ENCODE data around the gene LMTK3. TPM values are rescaled to one million over a fixed set of nuclear protein-coding genes. Genes with fewer than 3 reads are reported as not detected.

Gene LMTK3, protein sequence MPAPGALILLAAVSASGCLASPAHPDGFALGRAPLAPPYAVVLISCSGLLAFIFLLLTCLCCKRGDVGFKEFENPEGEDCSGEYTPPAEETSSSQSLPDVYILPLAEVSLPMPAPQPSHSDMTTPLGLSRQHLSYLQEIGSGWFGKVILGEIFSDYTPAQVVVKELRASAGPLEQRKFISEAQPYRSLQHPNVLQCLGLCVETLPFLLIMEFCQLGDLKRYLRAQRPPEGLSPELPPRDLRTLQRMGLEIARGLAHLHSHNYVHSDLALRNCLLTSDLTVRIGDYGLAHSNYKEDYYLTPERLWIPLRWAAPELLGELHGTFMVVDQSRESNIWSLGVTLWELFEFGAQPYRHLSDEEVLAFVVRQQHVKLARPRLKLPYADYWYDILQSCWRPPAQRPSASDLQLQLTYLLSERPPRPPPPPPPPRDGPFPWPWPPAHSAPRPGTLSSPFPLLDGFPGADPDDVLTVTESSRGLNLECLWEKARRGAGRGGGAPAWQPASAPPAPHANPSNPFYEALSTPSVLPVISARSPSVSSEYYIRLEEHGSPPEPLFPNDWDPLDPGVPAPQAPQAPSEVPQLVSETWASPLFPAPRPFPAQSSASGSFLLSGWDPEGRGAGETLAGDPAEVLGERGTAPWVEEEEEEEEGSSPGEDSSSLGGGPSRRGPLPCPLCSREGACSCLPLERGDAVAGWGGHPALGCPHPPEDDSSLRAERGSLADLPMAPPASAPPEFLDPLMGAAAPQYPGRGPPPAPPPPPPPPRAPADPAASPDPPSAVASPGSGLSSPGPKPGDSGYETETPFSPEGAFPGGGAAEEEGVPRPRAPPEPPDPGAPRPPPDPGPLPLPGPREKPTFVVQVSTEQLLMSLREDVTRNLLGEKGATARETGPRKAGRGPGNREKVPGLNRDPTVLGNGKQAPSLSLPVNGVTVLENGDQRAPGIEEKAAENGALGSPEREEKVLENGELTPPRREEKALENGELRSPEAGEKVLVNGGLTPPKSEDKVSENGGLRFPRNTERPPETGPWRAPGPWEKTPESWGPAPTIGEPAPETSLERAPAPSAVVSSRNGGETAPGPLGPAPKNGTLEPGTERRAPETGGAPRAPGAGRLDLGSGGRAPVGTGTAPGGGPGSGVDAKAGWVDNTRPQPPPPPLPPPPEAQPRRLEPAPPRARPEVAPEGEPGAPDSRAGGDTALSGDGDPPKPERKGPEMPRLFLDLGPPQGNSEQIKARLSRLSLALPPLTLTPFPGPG (N-terminal part only)
- 0.37 TPM in 1 of 2 replicates, not detected in the other for total RNA-seq (2014; rRNA removed; shearing (Covaris generic))

DNA sequence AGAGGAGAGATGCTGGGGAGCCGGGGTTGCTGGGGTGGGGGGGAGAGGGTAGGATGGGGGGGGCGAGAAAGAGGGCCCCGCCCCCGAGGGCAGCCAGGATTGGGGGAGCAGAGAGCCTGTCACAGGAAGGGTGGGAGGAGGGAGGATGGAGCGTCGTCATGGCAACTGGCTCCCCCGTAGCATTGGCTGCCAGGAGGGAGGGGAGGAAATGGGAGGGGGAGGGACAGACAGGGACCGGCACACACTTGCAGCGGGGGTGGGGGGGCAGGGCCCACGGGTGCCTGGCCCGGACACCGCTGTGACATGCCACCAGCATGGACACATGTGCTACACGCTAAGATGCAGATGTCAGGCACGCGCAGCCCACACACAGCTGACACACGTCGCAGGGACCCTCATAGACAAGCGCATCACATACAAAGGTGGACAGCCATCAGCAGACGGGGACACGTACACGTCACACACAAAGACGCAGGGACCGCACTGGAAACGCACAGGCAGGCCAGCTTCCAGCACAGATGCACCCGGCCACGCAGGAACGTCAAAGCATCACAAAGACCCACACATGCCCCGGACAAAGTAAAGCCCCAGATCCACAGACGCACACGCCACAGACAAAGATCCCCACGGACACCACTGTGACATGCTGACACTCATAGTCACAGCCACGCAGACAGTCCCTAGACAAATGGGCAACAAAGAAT is at the start of gene LMTK3:
Gene LMTK3, minus strand, starts transcription at position 36 of the 704 bp plus-strand sequence. CDS start 259 bp downstream, outside the sequence.

DNA sequence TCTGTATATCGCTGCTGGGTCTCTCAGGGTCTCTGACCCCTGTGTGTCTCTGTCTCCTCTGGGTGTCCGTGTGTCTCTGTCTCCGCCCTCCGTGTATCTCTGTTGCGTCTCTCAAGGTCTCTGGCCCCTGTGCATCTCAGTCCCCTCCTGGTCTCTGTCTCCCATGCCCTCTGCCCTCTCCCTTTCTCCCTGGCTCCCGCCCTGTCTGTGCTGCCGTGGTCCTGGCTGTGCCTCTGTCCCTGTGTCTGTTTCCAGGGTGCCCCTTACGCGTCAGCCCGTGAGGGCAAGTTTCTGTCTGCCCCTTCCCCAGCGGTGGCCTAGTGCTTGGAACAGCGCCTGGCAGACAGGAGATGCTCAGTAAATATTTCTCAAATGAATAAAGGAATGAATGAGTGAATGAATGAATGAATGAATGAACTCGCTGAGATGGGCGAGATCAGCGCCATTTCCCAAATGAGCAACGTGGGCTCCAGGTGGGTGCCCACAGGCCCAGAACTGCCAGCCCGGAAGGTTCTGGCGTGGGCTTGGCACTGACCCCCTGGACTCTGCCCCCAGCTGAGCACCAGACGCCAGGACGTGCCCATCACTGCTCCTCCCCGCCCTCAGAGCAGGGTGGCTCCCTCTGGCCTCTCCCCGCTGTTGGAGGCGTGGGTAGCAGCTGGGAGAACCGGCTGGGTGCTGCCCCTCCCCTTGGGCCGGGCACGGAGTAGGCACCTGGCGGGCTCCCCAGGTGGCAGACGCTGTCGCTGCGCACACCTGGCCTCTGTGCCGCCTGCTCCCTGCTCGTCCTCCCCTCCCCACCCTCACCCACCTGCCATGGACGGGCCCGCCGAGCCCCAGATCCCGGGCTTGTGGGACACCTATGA is 40.0 kb upstream of the LMTK3 start, which contains the start of gene SULT2B1:
Gene SULT2B1, plus strand, starts transcription at position 736 of the 866 bp plus-strand sequence. Its CDS starts 81 bp downstream, at position 817.

DNA sequence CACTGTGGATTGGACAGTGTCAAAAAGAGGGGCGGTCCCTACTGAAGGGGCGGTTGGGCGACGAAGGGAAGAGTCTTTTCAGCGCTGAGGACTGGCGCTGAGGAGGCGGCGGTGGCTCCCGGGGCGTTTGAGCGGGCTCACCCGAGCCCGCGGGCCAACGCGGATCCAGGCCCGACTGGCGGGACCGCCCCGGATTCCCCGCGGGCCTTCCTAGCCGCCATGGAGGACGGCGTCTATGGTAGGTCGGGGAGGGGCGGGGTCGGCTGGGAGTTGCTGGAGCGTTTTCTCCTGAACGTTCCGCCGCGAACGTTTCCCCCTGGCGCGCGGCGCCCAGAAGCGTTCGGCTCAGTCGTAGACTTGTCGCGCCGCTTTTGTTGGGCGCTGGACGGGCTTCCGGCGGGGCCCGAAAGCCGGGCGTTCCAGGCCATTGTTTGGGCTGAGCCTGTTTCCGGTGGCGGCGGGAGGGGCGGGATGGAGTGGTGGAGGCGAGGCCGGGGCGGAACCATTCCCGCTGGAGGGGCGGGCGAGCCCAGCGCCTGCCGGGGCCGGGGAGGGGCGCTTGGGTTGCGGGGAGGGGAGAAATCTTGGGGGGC is 42.2 kb downstream of the LMTK3 start, which contains the start of gene CYTH2:
Gene CYTH2, plus strand, starts transcription at position 81 of the 593 bp plus-strand sequence. Its CDS starts 139 bp downstream, at position 220.

DNA sequence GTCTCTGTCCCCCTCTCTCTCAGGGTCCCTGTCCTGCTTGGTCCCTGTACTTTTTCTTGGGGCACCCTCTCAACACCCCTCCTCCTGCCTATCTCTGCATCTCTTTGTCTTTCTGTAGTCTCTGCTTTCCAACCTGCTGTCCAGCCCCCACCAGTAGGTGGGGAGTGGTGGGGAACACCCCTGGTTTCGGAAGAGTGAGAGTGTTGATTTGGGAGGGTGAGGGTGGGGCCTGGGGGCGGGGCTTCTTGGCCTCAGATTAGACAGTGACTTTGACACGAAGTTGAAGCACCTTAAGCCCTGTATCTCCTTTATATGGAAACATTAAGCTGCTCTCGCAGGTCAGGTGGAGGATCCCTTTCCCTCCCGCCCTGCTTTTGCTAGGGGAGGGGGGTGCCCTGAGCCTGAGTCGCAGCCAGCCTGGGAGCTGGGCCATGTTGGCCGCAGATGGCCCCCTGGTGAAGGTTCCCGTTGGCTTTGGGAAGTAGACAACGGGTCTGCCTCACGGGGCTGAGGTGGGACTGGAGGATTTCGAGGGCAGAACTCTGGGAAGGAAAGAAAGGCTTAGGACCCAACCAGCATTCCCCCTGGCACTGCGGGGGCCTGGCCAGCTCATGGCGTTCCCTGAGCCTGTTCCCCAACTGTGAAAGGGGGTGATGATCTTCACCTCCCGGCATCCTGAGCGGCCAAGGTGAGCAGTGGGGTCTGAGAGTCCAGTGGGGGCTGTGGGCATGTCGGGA is 56.3 kb downstream of the LMTK3 start, which contains the start of gene KCNJ14:
Gene KCNJ14, plus strand, starts transcription at position 404 of the 737 bp plus-strand sequence. CDS start 6,151 bp downstream, outside the sequence.

DNA sequence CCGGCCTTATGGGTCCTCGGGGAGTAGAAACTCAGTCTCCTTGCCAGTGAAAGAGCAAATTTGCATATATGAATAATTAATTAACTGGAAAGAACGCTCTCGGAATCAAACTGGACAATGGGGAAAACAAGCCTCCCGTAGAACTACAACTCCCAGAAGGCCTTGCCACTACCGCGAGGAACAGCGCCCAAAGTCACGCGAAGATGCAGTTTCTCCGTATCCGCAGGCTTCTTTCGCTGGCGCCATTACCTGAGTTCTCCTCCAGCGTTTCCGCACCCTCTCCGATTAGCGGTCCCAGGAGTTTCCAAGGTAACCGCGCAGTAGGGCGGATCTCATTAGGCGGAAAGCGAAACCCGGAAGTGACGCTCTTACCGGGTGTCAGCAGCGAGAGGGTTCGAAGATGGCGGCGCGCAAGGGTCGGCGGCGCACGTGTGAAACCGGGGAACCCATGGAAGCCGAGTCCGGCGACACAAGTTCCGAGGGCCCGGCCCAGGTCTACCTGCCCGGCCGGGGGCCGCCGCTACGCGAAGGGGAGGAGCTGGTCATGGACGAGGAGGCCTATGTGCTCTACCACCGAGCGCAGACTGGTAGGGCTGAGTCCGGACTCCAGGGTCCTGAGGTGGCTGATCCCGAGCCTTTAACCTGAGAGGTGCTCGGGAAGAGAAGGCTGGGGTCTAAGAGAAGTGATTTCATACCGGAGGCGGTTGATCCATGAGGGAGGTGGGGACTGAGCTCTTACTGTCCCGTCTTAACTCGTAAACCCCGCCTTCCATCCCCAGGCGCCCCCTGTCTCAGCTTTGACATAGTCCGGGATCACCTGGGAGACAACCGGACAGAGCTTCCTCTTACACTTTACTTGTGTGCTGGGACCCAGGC is 65.8 kb downstream of the LMTK3 start, which contains the start of gene GRWD1:
Gene GRWD1, plus strand, starts transcription at position 378 of the 876 bp plus-strand sequence. Its CDS starts 23 bp downstream, at position 401.

Other genes with a start within 250 kb of the LMTK3 start
- 0.05 TPM in 1 of 2 replicates, not detected in the other for gene ZNF114, start 241.8 kb downstream of the LMTK3 start, total RNA-seq (2014; rRNA removed; shearing (Covaris generic))
- 90.4 and 123 TPM in 2 replicates for gene EMP3, start 186.3 kb downstream of the LMTK3 start, total RNA-seq (2014; rRNA removed; shearing (Covaris generic))
- gene TMEM143, start 147.9 kb downstream of the LMTK3 start, total RNA-seq (2014; rRNA removed; shearing (Covaris generic)), result 4.2 and 9.2 TPM in 2 replicates
- gene SYNGR4, start 147.5 kb downstream of the LMTK3 start, total RNA-seq (2014; rRNA removed; shearing (Covaris generic)), result not detected in 2 replicates
- gene KDELR1, start 120.3 kb downstream of the LMTK3 start, total RNA-seq (2014; rRNA removed; shearing (Covaris generic)), result 48.7 and 57.4 TPM in 2 replicates
- gene GRIN2D, start 118.2 kb downstream of the LMTK3 start, total RNA-seq (2014; rRNA removed; shearing (Covaris generic)), result not detected in 2 replicates
- 79.1 and 89.2 TPM in 2 replicates for gene GRWD1, start 65.9 kb downstream of the LMTK3 start, total RNA-seq (2014; rRNA removed; shearing (Covaris generic))
- 2.1 and 3.1 TPM in 2 replicates for gene KCNJ14, start 56.3 kb downstream of the LMTK3 start, total RNA-seq (2014; rRNA removed; shearing (Covaris generic))
- 84.3 and 86.4 TPM in 2 replicates for gene CYTH2, start 42.5 kb downstream of the LMTK3 start, total RNA-seq (2014; rRNA removed; shearing (Covaris generic))
- gene SULT2B1, start 40.3 kb upstream of the LMTK3 start, total RNA-seq (2014; rRNA removed; shearing (Covaris generic)), result not detected in 2 replicates
- not detected in 2 replicates for gene SPACA4, start 94.9 kb upstream of the LMTK3 start, total RNA-seq (2014; rRNA removed; shearing (Covaris generic))
- gene FAM83E, start 103.2 kb upstream of the LMTK3 start, total RNA-seq (2014; rRNA removed; shearing (Covaris generic)), result 1.8 and 2.0 TPM in 2 replicates
- 2,777 and 2,986 TPM in 2 replicates for gene RPL18, start 107.3 kb upstream of the LMTK3 start, total RNA-seq (2014; rRNA removed; shearing (Covaris generic))
- gene SPHK2, start 107.7 kb upstream of the LMTK3 start, total RNA-seq (2014; rRNA removed; shearing (Covaris generic)), result 16.5 and 19.3 TPM in 2 replicates
- 18.2 and 19.2 TPM in 2 replicates for gene DBP, start 125.5 kb upstream of the LMTK3 start, total RNA-seq (2014; rRNA removed; shearing (Covaris generic))
- 2.6 and 2.8 TPM in 2 replicates for gene CA11, start 134.4 kb upstream of the LMTK3 start, total RNA-seq (2014; rRNA removed; shearing (Covaris generic))
- 0.21 TPM in 1 of 2 replicates, not detected in the other for gene NTN5, start 161.2 kb upstream of the LMTK3 start, total RNA-seq (2014; rRNA removed; shearing (Covaris generic))
- gene FUT2, start 184.1 kb upstream of the LMTK3 start, total RNA-seq (2014; rRNA removed; shearing (Covaris generic)), result not detected in 2 replicates
- 0.30 TPM in 1 of 2 replicates, not detected in the other for gene MAMSTR, start 207.9 kb upstream of the LMTK3 start, total RNA-seq (2014; rRNA removed; shearing (Covaris generic))
- 0.08 TPM in 1 of 2 replicates, not detected in the other for gene RASIP1, start 228.8 kb upstream of the LMTK3 start, total RNA-seq (2014; rRNA removed; shearing (Covaris generic))
- not detected in 2 replicates for gene IZUMO1, start 235.1 kb upstream of the LMTK3 start, total RNA-seq (2014; rRNA removed; shearing (Covaris generic))
- 1.9 and 3.2 TPM in 2 replicates for gene FUT1, start 240.8 kb upstream of the LMTK3 start, total RNA-seq (2014; rRNA removed; shearing (Covaris generic))
- 0.11 and 1.8 TPM in 2 replicates for gene FGF21, start 243.7 kb upstream of the LMTK3 start, total RNA-seq (2014; rRNA removed; shearing (Covaris generic))

All from A375 (cell line).